ENCODE measurements around the gene LRRC8E. TPM values are rescaled to one million over a fixed set of nuclear protein-coding genes. Genes with fewer than 3 reads are reported as not detected.

LRRC8E gene
- total RNA-seq, 1 experiment from 2014 or later = not detected

GRCh38 chr19:7869453-7869909, 18.8 kb upstream of the LRRC8E start:
- H3K4me1 ChIP-seq (ENCODE audit: low read length) = no peaks in the 10 kb centered on the region
- H3K9ac ChIP-seq (ENCODE audit: low read length) = no peak overlapping the region
- peak; percentile 55 for DNase-seq
- no peaks in the 10 kb centered on the region for H3K79me2 ChIP-seq (ENCODE audit: low read length)
- no peaks in the 10 kb centered on the region for H3K9me2 ChIP-seq (replicated peaks; ENCODE audit: insufficient read depth, low read length)
- H3K4me3 ChIP-seq (ENCODE audit: low read length) = no peak overlapping the region
- no peak overlapping the region for H3K27ac ChIP-seq (ENCODE audit: low read length)
- no peaks in the 10 kb centered on the region for H3K9me3 ChIP-seq (ENCODE audit: low read length)
- no peaks in the 10 kb centered on the region for H3K27me3 ChIP-seq (ENCODE audit: low read length)
- no peak overlapping the region for H2AFZ ChIP-seq (ENCODE audit: low read length)
- no peaks in the 10 kb centered on the region for H3K36me3 ChIP-seq (ENCODE audit: insufficient read depth, low read length)
- no peaks in the 10 kb centered on the region; the same call in 1 of the 2 replicates for H4K20me1 ChIP-seq (ENCODE audit: insufficient read depth, low read depth, low read length)
- H3K4me2 ChIP-seq (ENCODE audit: low read depth, low read length, poor library complexity, severe bottlenecking) = no peak overlapping the region

GRCh38 chr19:7869910-7870511, 18.3 kb upstream of the LRRC8E start:
- Histone ChIP-seq H3K27ac (ENCODE audit: low read length) (no peak overlapping the region), H3K9ac (ENCODE audit: low read length) (no peak overlapping the region), H3K27me3 (ENCODE audit: low read length) (no peaks in the 10 kb centered on the region), H3K79me2 (ENCODE audit: low read length) (no peaks in the 10 kb centered on the region), H3K4me2 (ENCODE audit: low read depth, low read length, poor library complexity, severe bottlenecking) (no peak overlapping the region), H3K9me3 (ENCODE audit: low read length) (no peaks in the 10 kb centered on the region), H3K36me3 (ENCODE audit: insufficient read depth, low read length) (no peaks in the 10 kb centered on the region), H3K4me1 (ENCODE audit: low read length) (no peaks in the 10 kb centered on the region), H2AFZ (ENCODE audit: low read length) (no peak overlapping the region), H4K20me1 (ENCODE audit: insufficient read depth, low read depth, low read length) (no peaks in the 10 kb centered on the region; the same call in 1 of the 2 replicates), H3K9me2 (replicated peaks; ENCODE audit: insufficient read depth, low read length) (no peaks in the 10 kb centered on the region), H3K4me3 (ENCODE audit: low read length) (no peak overlapping the region)
- DNase-seq = peak; percentile 86

GRCh38 chr19:7870571-7871436, 17.5 kb upstream of the LRRC8E start:
- Histone ChIP-seq H3K27me3 (ENCODE audit: low read length) (no peaks in the 10 kb centered on the region), H3K9me3 (ENCODE audit: low read length) (no peaks in the 10 kb centered on the region), H3K4me2 (ENCODE audit: low read depth, low read length, poor library complexity, severe bottlenecking) (no peak overlapping the region), H3K9me2 (replicated peaks; ENCODE audit: insufficient read depth, low read length) (no peaks in the 10 kb centered on the region), H4K20me1 (ENCODE audit: insufficient read depth, low read depth, low read length) (no peaks in the 10 kb centered on the region; the same call in 1 of the 2 replicates), H3K4me3 (ENCODE audit: low read length) (no peak overlapping the region), H3K36me3 (ENCODE audit: insufficient read depth, low read length) (no peaks in the 10 kb centered on the region), H3K27ac (ENCODE audit: low read length) (no peak overlapping the region), H2AFZ (ENCODE audit: low read length) (no peak overlapping the region), H3K4me1 (ENCODE audit: low read length) (no peaks in the 10 kb centered on the region), H3K9ac (ENCODE audit: low read length) (no peak overlapping the region), H3K79me2 (ENCODE audit: low read length) (no peaks in the 10 kb centered on the region)
- peak; percentile 94 for DNase-seq

GRCh38 chr19:7871437-7872305, 16.6 kb upstream of the LRRC8E start:
- Histone ChIP-seq H3K27ac (ENCODE audit: low read length) (no peak overlapping the region), H3K27me3 (ENCODE audit: low read length) (no peaks in the 10 kb centered on the region), H3K9ac (ENCODE audit: low read length) (no peak overlapping the region)

GRCh38 chr19:7872306-7873204, 15.8 kb upstream of the LRRC8E start:
- Histone ChIP-seq H3K4me2 (ENCODE audit: low read depth, low read length, poor library complexity, severe bottlenecking) (no peak overlapping the region), H3K9me3 (ENCODE audit: low read length) (no peaks in the 10 kb centered on the region), H2AFZ (ENCODE audit: low read length) (no peak overlapping the region), H3K4me1 (ENCODE audit: low read length) (no peaks in the 10 kb centered on the region), H3K4me3 (ENCODE audit: low read length) (no peak overlapping the region), H3K27me3 (ENCODE audit: low read length) (no peaks in the 10 kb centered on the region), H3K9me2 (replicated peaks; ENCODE audit: insufficient read depth, low read length) (no peaks in the 10 kb centered on the region), H3K36me3 (ENCODE audit: insufficient read depth, low read length) (no peaks in the 10 kb centered on the region), H3K27ac (ENCODE audit: low read length) (no peak overlapping the region), H3K79me2 (ENCODE audit: low read length) (no peaks in the 10 kb centered on the region), H4K20me1 (ENCODE audit: insufficient read depth, low read depth, low read length) (no peaks in the 10 kb centered on the region), H3K9ac (ENCODE audit: low read length) (no peak overlapping the region)
- DNase-seq = no peak

More at GRCh38 chr19:7871437-7872305, 16.6 kb upstream of the LRRC8E start:
- no peaks in the 10 kb centered on the region for H3K9me3 ChIP-seq (ENCODE audit: low read length)
- H3K79me2 ChIP-seq (ENCODE audit: low read length) = no peaks in the 10 kb centered on the region
- H3K36me3 ChIP-seq (ENCODE audit: insufficient read depth, low read length) = no peaks in the 10 kb centered on the region
- no peaks in the 10 kb centered on the region; the same call in 1 of the 2 replicates for H4K20me1 ChIP-seq (ENCODE audit: insufficient read depth, low read depth, low read length)
- H3K4me2 ChIP-seq (ENCODE audit: low read depth, low read length, poor library complexity, severe bottlenecking) = no peak overlapping the region
- H3K4me3 ChIP-seq (ENCODE audit: low read length) = no peak overlapping the region
- H3K4me1 ChIP-seq (ENCODE audit: low read length) = no peaks in the 10 kb centered on the region
- DNase-seq = peak; percentile 81
- no peaks in the 10 kb centered on the region for H3K9me2 ChIP-seq (replicated peaks; ENCODE audit: insufficient read depth, low read length)
- peak overlapping the region; percentile 30; the same call in 1 of the 2 replicates for H2AFZ ChIP-seq (ENCODE audit: low read length)

GRCh38 chr19:7873304-7874075, 14.8 kb upstream of the LRRC8E start:
- Histone ChIP-seq H3K79me2 (ENCODE audit: low read length) (no peaks in the 10 kb centered on the region), H3K27me3 (ENCODE audit: low read length) (no peaks in the 10 kb centered on the region), H3K9me2 (replicated peaks; ENCODE audit: insufficient read depth, low read length) (no peaks in the 10 kb centered on the region), H3K27ac (ENCODE audit: low read length) (no peak overlapping the region), H4K20me1 (ENCODE audit: insufficient read depth, low read depth, low read length) (no peaks in the 10 kb centered on the region), H2AFZ (ENCODE audit: low read length) (no peak overlapping the region), H3K4me1 (ENCODE audit: low read length) (no peaks in the 10 kb centered on the region), H3K9ac (ENCODE audit: low read length) (no peak overlapping the region), H3K4me2 (ENCODE audit: low read depth, low read length, poor library complexity, severe bottlenecking) (no peak overlapping the region), H3K4me3 (ENCODE audit: low read length) (no peak overlapping the region), H3K36me3 (ENCODE audit: insufficient read depth, low read length) (no peaks in the 10 kb centered on the region), H3K9me3 (ENCODE audit: low read length) (no peaks in the 10 kb centered on the region)
- no peak for DNase-seq
